Progenitor cell of endocrine pancreas (in vitro differentiated cells): ENCODE results near the gene HCST. TPM values are rescaled to one million over a fixed set of nuclear protein-coding genes. Genes with fewer than 3 reads are reported as not detected.
A peak's percentile ranks its signal among the peaks of the same experiment; 100 is the strongest.
"Not testable (repeated sequence)": the region's sequence is repeated elsewhere in the genome, so short reads cannot be mapped to it uniquely, and the experiment has no call there.

ENCODE experiments used
- DNase-seq: peaks from one replicate; pipeline ENCODE4 v3.0.0; 2021; ENCODE audit warnings: low spot score; ENCODE audit not compliant: unreplicated experiment
- H3K27ac Mint-ChIP-seq: 2 replicates; pipeline ENCODE4 v1.8.0; 2021; ENCODE audit warnings: mild to moderate bottlenecking, moderate library complexity, mixed read lengths
- H3K27me3 Mint-ChIP-seq: 2 replicates; pipeline ENCODE4 v1.8.0; 2021; ENCODE audit warnings: mixed read lengths
- H3K36me3 Mint-ChIP-seq: 2 replicates; pipeline ENCODE4 v1.8.0; 2022; ENCODE audit warnings: mixed read lengths; ENCODE audit not compliant: insufficient read depth
- H3K4me1 Mint-ChIP-seq: 2 replicates; pipeline ENCODE4 v1.8.0; 2021; ENCODE audit warnings: low read depth, mixed read lengths
- H3K4me3 Mint-ChIP-seq: 2 replicates; pipeline ENCODE4 v1.8.0; 2021; ENCODE audit warnings: low read depth, mild to moderate bottlenecking, moderate library complexity, mixed read lengths
- H3K9me3 Mint-ChIP-seq: 2 replicates; pipeline ENCODE4 v1.8.0; 2021; ENCODE audit warnings: low read depth, mixed read lengths
- total RNA-seq: library from RNA; stranded (reverse); gene quantifications from 2 replicates; pipeline ENCODE4 v1.2.1, GENCODE V29; 2021
- TF ChIP-seq, protein P1 (sequence below): fragments of 200-600 bp; sonication (generic); IDR thresholded peaks from one replicate; pipeline ENCODE4 v1.5.0; 2021; ENCODE audit warnings: antibody characterized with exemption, mild to moderate bottlenecking; ENCODE audit not compliant: unreplicated experiment

HCST gene
- total RNA-seq, 1 donor from 2014 or later: not detected

DNA sequence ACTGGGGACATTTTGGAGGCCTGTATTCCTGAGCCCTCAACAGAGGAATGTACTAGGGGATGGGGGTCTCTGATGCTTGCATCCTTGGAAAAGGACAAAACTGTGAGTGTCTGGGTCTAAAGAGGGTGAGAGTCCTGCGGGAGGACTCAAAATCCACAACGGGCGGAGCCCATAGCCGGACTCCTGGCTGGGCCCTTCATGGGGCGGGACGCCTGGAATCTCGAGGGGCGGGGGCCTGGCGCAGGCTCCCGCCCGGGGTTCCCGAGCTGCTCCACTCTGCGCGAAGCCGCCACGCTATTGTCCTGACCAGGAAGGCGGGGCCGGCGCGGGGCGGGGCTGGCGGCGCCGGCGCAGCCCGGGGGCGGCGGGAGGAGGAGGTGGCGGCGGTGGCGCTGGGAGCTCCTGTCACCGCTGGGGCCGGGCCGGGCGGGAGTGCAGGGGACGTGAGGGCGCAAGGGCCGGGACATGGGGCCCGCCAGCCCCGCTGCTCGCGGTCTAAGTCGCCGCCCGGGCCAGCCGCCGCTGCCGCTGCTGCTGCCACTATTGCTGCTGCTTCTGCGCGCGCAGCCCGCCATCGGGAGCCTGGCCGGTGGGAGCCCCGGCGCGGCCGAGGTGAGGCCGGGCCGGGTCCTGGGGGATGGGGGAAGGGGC, 34.0 kb upstream of the HCST start, which contains the start of gene APLP1:
Gene APLP1, plus strand, starts transcription at position 403 of the 651 bp plus-strand sequence. Its CDS starts 63 bp downstream, at position 466.
- Mint-ChIP-seq H3K9me3 (no peaks in the 10 kb centered on the region), H3K4me3 (peak within 1 kb of the TSS; percentile 75), H3K27me3 (peaks cover 5% of the 10 kb centered on the region), H3K4me1 (peaks cover 11% of the 10 kb centered on the region), H3K27ac (peak within 1 kb of the TSS; percentile 81), H3K36me3 (peaks cover 18% of the 10 kb centered on the region)
- TF ChIP-seq, protein P1, sequence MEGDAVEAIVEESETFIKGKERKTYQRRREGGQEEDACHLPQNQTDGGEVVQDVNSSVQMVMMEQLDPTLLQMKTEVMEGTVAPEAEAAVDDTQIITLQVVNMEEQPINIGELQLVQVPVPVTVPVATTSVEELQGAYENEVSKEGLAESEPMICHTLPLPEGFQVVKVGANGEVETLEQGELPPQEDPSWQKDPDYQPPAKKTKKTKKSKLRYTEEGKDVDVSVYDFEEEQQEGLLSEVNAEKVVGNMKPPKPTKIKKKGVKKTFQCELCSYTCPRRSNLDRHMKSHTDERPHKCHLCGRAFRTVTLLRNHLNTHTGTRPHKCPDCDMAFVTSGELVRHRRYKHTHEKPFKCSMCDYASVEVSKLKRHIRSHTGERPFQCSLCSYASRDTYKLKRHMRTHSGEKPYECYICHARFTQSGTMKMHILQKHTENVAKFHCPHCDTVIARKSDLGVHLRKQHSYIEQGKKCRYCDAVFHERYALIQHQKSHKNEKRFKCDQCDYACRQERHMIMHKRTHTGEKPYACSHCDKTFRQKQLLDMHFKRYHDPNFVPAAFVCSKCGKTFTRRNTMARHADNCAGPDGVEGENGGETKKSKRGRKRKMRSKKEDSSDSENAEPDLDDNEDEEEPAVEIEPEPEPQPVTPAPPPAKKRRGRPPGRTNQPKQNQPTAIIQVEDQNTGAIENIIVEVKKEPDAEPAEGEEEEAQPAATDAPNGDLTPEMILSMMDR: no peak
- peak; percentile 70 for DNase-seq

DNA sequence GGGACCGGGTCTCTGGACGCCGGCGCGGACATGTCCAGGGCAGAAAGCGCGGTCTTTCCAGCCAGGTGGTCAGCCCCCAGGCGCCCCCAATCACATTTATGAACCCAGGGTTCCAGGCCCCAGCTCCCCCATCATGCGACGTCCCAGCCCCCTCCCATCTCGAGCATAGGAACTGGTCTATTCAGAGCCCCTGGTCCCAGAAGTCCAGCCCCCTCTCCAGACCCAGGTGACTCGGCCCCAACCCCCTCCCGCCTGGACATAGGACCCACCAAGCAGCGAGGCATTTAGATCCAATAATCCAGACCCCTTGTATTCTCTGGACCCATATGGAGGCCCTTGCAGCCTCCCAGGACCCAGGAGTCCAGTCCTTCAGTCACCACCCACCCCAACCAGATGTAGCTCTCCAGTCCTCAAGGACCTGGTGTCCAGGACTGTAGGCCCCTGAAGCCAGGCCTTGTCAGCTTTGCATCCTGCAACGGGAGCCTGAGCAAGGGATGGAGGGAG, 33.5 kb upstream of the HCST start:
- Mint-ChIP-seq H3K27ac (peak overlapping the region; percentile 64), H3K4me1 (peaks cover 11% of the 10 kb centered on the region), H3K4me3 (peak overlapping the region; percentile 75), H3K9me3 (no peaks in the 10 kb centered on the region), H3K36me3 (peaks cover 20% of the 10 kb centered on the region), H3K27me3 (peaks cover 5% of the 10 kb centered on the region)
- DNase-seq: no peak
- TF ChIP-seq, protein P1: no peak

DNA sequence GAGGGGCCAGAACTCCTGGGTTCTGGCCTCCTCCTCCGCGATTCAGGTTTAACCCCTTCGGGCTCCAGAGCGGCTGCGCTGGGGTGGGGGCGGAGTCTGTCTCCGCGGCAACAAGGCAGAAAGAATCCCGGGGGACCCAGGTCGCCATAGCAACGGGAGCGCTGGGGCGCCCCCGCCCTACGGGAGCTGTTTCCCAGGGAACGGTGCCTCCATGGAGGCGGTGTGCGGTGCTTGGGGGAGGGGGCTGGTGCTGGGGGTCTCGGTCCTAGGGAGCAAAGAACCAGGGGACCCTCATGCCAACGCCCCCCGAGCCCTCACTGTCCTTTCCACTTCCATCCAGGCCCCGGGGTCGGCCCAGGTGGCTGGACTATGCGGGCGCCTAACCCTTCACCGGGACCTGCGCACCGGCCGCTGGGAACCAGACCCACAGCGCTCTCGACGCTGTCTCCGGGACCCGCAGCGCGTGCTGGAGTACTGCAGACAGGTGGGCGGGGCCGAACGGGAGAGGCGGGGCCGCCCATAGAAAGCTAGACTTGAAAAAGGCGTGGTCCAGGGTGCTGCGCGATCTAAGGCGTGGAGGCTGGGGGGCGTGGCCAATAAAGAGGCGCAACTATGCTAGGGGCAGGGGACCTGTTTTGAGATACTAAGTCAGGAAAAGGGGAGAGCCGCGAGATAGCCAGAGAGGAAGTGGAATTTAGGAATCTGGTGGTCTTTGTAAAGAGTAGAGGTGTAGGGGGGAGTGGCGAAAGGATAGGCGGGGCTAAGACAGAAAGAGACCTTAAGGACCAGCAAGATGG, 32.8 kb upstream of the HCST start:
- TF ChIP-seq, protein P1: no peak
- Mint-ChIP-seq H3K27me3 (peaks cover 5% of the 10 kb centered on the region), H3K27ac (peak overlapping the region; percentile 76), H3K9me3 (no peaks in the 10 kb centered on the region), H3K4me3 (peak overlapping the region; percentile 75), H3K36me3 (peaks cover 22% of the 10 kb centered on the region), H3K4me1 (peaks cover 11% of the 10 kb centered on the region)
- peak; percentile 74 for DNase-seq

DNA sequence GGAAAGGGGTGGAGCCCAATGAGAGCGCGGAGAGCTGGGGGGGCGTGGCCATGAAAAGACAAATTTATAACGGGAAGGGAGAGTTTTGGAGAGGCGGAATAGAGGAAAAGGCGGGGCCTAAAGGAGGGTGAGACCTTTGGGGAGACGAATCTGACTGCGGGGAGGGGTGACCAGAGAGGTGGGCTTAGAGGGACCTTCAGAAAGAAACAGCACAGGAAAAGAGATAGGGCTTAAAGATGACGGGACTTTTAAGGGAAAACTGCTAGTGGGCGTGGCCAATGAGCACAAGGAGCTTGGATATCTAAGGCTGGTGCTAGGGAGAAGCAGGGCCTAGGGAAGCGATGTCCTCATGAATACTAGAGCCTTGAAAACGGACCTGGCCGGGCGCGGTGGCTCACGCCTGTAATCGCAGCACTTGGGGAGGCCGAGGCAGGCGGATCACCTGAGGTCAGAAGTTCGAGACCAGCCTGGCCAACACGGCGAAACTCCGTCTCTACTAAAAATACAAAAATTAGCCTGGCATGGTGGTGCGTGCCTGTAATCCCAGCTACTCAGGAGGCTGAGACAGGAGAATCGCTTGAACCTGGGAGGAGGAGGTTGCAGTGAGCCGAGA, 32.1 kb upstream of the HCST start:
- not testable (repeated sequence) for DNase-seq, H3K4me1 Mint-ChIP-seq, H3K9me3 Mint-ChIP-seq, H3K27ac Mint-ChIP-seq, H3K27me3 Mint-ChIP-seq
- peak overlapping the region; percentile 58 for H3K4me3 Mint-ChIP-seq
- peaks cover 21% of the 10 kb centered on the region for H3K36me3 Mint-ChIP-seq

DNA sequence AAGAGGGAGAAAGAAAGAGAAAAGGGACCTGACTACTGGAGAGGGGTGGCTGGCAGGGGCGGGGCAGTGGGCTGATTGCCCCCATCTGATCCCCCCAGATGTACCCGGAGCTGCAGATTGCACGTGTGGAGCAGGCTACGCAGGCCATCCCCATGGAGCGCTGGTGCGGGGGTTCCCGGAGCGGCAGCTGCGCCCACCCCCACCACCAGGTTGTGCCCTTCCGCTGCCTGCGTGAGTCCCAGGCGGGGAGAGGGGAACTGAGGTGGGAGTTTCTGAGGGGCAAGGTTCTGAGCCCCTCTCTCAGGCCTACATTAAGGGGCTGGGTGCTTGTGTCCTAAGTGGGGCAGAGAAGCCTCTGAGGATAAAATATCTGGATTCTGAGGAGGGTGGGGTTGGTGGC, 31.5 kb upstream of the HCST start:
- Mint-ChIP-seq H3K36me3 (peaks cover 16% of the 10 kb centered on the region), H3K27ac (no peak overlapping the region), H3K4me1 (peaks cover 9% of the 10 kb centered on the region), H3K9me3 (no peaks in the 10 kb centered on the region), H3K4me3 (no peak overlapping the region), H3K27me3 (peaks cover 4% of the 10 kb centered on the region)
- TF ChIP-seq, protein P1: no peak
- no peak for DNase-seq
